Effector memory CD4-positive, alpha-beta T cell (primary cell): Measurements from ENCODE around the gene EGFLAM.

Experiments used
- DNase-seq, 3 donors: peaks; one replicate each; pipeline ENCODE4 v3.0.0-alpha.2; 2020
- H3K27ac ChIP-seq: 2 replicates; pipeline ENCODE4 v1.7.0; 2013; ENCODE audit warnings: mild to moderate bottlenecking, low read length, moderate library complexity; ENCODE audit not compliant: insufficient read depth, poor library complexity, severe bottlenecking
- H3K27me3 ChIP-seq: replicated peaks from 2 replicates; pipeline ENCODE4 v1.7.0; 2013; ENCODE audit warnings: mild to moderate bottlenecking, low read length; ENCODE audit not compliant: insufficient read depth, control insufficient read depth, poor library complexity, severe bottlenecking
- H3K36me3 ChIP-seq: 2 replicates; pipeline ENCODE4 v1.7.0; 2013; ENCODE audit warnings: mild to moderate bottlenecking, low read length, moderate library complexity; ENCODE audit not compliant: control insufficient read depth, insufficient read depth
- H3K4me1 ChIP-seq: 2 replicates; pipeline ENCODE4 v1.7.0; 2013; ENCODE audit warnings: low read length, mild to moderate bottlenecking; ENCODE audit not compliant: control insufficient read depth, insufficient read depth, poor library complexity, severe bottlenecking
- H3K4me3 ChIP-seq: 2 replicates; pipeline ENCODE4 v1.7.0; 2013; ENCODE audit warnings: low read length, low read depth, mild to moderate bottlenecking; ENCODE audit not compliant: insufficient read depth, poor library complexity, severe bottlenecking
- H3K9me3 ChIP-seq: 2 replicates; pipeline ENCODE4 v1.7.0; 2013; ENCODE audit warnings: mild to moderate bottlenecking, low read length, moderate library complexity; ENCODE audit not compliant: control insufficient read depth

Gene EGFLAM

DNA sequence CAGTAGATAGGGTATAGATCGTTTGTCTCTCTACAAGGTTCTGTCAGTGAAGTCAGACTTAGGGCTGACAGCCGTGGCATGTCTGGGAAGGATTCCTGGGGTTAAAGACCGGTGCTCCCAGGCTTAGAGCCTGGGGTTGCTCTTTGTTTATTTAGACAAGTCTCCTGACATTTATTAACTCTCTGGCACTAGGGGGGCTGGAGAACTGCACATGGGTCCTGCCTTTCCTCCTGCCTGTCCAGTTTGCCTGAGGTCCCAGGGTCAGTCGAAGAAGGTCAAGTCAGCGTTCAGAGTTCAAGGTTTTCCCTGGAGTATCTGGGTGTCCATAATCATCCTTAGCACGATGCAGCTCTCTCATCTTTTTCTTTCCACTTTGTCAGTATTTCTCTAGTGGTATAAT, 5.6 kb downstream of the EGFLAM start:
- no peaks in the 10 kb centered on the region for H3K36me3 ChIP-seq
- H3K4me1 ChIP-seq, result no peaks in the 10 kb centered on the region
- DNase-seq, result no peak
- no peak overlapping the region for H3K27ac ChIP-seq
- H3K4me3 ChIP-seq, result no peak overlapping the region
- no peaks in the 10 kb centered on the region for H3K9me3 ChIP-seq
- H3K27me3 ChIP-seq, result no peaks in the 10 kb centered on the region

DNA sequence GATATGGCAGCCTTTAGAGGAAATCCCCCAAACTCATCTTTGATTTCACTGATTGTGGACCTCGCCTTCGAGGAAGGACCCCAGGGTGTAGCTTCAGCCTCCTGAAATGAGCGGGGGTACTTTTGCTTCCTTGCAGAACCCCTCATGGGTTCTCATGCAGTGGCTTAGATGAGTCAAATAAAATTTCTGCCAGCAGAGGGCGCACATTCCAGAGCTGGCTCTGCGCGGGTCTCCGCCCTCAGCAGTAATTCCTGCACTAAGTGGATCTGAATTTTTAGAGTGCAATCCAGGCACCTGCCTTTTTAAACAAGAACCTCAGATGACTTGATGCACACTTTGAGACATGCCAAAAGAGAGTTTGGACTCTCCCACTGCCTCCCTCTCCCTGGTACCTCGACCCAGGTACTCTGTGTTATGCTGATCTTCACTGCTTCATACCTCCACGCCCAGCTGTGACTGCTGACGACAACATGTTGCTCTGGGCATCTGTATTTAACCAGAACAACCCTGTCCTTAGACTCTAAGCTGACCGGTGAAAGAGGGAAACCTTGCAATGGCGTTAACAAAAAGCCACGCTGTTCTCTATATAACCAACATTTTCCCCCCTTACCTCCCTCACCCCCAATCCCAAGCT, 7.3 kb downstream of the EGFLAM start:
- no peak overlapping the region for H3K4me3 ChIP-seq
- H3K27ac ChIP-seq, result no peak overlapping the region
- H3K9me3 ChIP-seq, result no peaks in the 10 kb centered on the region
- H3K36me3 ChIP-seq, result no peaks in the 10 kb centered on the region
- no peaks in the 10 kb centered on the region for H3K4me1 ChIP-seq
- no peaks in the 10 kb centered on the region for H3K27me3 ChIP-seq
- no peak for DNase-seq

DNA sequence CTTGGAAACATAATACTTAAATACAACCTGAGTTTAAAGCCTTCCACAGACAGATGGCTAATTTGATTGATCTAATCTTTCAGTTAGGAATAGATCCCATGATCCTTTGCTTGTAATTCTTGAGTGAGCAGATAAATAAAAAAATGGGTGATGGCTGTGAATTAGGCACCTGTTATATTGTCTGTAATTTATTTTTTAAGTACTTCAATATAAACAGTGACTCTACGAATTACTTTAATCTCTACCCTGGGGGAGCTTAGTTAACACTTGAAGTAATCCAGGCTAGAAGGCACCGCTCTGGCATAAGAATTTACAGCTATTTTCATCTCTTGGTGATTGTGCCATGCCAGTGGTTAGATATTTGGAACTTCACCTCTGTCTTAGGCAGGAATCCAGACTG, 9.0 kb downstream of the EGFLAM start:
- no peak for DNase-seq
- Histone ChIP-seq H3K27me3 (no peaks in the 10 kb centered on the region), H3K9me3 (no peaks in the 10 kb centered on the region), H3K36me3 (no peaks in the 10 kb centered on the region), H3K4me3 (no peak overlapping the region), H3K4me1 (no peaks in the 10 kb centered on the region), H3K27ac (no peak overlapping the region)

DNA sequence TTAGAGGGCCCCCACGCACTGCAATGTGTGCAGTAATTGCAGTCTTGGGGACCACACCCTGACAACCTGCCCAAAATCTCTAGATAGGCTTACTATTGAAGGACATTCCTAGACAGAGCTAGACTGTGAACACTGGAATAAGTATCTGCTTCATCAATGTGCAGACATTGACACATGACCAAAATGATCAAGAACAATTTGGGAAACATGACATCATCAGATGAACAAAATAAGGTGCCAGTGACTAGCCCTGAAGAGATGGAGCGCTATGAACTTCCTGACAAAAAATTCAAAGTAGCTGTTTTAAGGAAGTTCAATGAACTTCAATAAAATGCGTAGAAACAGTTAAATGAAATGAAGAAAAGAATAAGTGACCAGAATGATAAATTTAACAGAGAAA, 15.3 kb downstream of the EGFLAM start:
- H3K4me1 ChIP-seq, result no peaks in the 10 kb centered on the region
- H3K4me3 ChIP-seq, result no peak overlapping the region
- no peaks in the 10 kb centered on the region for H3K9me3 ChIP-seq
- no peak overlapping the region for H3K27ac ChIP-seq
- H3K36me3 ChIP-seq, result no peaks in the 10 kb centered on the region
- no peak for DNase-seq
- H3K27me3 ChIP-seq, result no peaks in the 10 kb centered on the region

DNA sequence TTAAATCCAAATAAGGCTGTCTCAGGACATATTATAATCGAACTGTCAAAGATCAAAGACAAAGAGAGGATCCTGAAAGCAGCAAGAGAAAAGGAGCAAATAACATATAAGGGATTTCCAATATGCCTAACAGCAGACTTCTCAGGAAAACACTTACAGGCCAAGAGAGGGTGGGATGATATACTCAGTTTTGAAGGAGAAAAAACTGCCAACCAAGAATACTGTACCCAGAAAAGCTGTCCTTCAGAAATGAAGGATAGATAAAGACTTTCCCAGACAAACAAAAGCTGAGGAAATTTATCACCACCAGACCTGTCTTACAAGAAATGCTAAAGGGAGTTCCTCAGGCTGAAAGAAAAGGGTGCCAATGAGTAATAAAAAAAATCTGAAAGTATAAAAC, 16.0 kb downstream of the EGFLAM start:
- no peaks in the 10 kb centered on the region for H3K36me3 ChIP-seq
- no peak for DNase-seq
- H3K27ac ChIP-seq, result no peak overlapping the region
- no peaks in the 10 kb centered on the region for H3K27me3 ChIP-seq
- no peak overlapping the region for H3K4me3 ChIP-seq
- no peaks in the 10 kb centered on the region for H3K4me1 ChIP-seq
- no peaks in the 10 kb centered on the region for H3K9me3 ChIP-seq

DNA sequence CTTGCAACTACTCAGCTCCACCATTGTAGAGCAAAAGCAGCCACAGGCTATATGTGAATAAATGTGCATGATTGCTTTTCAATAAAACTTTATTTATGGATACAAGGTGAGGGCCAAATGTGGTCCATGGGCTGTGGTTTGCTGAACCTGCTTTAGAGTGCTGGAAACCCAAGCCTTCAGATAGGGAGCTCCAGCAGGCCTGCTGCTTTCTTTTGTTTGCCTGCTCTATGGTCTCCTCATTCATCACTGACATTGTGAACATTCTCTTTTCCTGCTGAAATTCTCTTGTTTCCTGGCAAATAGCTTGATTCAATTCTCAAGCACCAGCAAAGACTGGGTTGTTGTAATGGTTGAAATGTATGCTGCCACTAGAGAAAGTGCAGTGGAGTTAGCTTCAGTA, 26.0 kb downstream of the EGFLAM start:
- H3K4me1 ChIP-seq, result no peaks in the 10 kb centered on the region
- no peak for DNase-seq
- no peak overlapping the region for H3K27ac ChIP-seq
- no peak overlapping the region for H3K4me3 ChIP-seq
- H3K9me3 ChIP-seq, result no peaks in the 10 kb centered on the region
- no peaks in the 10 kb centered on the region for H3K36me3 ChIP-seq
- no peaks in the 10 kb centered on the region for H3K27me3 ChIP-seq

DNA sequence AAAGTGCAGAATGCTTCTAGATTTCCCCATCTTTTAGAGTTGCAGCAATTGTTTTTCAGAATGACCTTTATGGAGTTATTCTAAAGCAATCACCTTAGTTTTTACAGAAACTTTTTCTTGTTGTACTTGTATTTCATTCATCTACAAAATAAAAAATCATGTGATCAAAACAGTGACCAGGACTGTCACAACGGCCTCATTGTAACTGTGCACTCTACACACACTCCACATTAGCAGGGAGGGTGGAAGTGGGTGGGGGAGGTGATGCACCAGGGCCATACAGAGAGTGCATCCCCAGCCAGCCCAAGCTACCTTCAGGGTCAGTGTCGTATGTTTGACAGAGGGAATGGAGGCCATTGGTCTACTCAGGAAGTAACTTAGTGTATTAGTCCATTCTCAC, 26.9 kb downstream of the EGFLAM start:
- H3K4me1 ChIP-seq, result no peaks in the 10 kb centered on the region
- no peaks in the 10 kb centered on the region for H3K9me3 ChIP-seq
- H3K4me3 ChIP-seq, result no peak overlapping the region
- DNase-seq, result no peak
- H3K27ac ChIP-seq, result no peak overlapping the region
- no peaks in the 10 kb centered on the region for H3K27me3 ChIP-seq
- H3K36me3 ChIP-seq, result no peaks in the 10 kb centered on the region

DNA sequence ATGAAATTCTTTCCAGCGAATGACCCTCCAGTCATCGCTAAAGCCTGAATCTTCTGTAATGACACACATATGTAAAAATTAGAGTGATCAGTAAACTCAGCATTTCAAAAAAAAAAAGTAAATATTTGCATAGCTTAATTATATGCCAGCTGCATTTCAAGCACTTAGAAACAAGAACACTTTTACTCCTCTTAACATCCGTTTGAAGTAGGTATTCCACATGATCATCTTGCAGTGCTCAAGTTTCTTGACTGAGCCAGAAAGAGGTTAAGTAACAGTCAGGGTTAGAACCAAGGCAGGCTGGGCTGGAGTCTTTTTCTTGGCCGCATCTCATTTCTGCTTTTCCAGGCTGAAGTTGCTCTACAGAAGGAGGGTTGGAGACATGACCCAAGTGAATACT, 27.6 kb downstream of the EGFLAM start:
- no peaks in the 10 kb centered on the region for H3K9me3 ChIP-seq

DNA sequence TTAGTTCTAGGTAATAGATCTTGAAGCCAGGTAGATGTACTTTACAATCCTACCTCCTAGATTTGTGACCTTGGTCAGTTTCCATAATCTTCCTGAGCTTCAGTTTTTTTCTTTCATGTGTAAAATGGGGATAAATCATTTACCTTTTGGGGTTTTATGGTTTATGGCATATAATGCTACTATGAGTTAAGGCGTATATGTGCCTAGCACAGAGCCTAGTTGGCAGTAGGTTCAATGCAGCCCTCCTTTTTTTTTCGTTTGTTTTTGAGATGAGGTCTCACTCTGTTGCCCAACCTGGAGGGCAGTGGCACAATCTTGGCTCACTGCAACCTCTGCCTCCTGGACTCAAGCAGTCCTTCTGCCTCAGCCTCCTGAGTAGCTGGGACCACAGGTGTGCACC, 28.8 kb downstream of the EGFLAM start:
- no peaks in the 10 kb centered on the region for H3K27me3 ChIP-seq
- DNase-seq, result no peak
- no peak overlapping the region for H3K27ac ChIP-seq
- H3K4me3 ChIP-seq, result no peak overlapping the region
- no peaks in the 10 kb centered on the region for H3K4me1 ChIP-seq
- no peaks in the 10 kb centered on the region for H3K36me3 ChIP-seq
- no peaks in the 10 kb centered on the region for H3K9me3 ChIP-seq

More for the DNA sequence above, 27.6 kb downstream of the EGFLAM start:
- H3K4me3 ChIP-seq, result no peak overlapping the region
- DNase-seq, result no peak
- no peak overlapping the region for H3K27ac ChIP-seq
- no peaks in the 10 kb centered on the region for H3K36me3 ChIP-seq
- H3K4me1 ChIP-seq, result no peaks in the 10 kb centered on the region
- no peaks in the 10 kb centered on the region for H3K27me3 ChIP-seq

DNA sequence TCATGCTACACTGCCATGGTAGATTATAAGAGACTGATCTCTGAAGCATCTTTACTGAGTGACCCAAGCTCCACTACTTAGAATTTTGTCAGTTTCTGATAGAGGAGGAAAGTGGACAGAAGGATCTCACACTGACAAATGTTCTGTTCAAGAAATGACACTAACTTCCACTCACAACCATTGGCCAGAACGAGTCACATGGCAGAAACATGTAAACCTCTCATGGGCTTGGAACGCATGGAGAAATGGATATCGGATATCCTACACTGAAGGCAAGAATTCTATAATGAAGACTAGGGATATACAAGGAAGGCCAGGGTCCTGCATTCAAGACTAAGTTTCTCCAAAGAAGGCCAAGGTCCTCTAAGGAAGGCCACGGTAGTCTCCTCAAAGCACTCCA, 31.1 kb downstream of the EGFLAM start:
- Histone ChIP-seq H3K36me3 (no peaks in the 10 kb centered on the region), H3K27me3 (no peaks in the 10 kb centered on the region), H3K27ac (no peak overlapping the region), H3K4me3 (no peak overlapping the region), H3K9me3 (no peaks in the 10 kb centered on the region), H3K4me1 (no peaks in the 10 kb centered on the region)
- DNase-seq, result no peak
